AG09319 (cell line): Measurements from ENCODE around the gene RASSF3.
A peak's percentile ranks its signal among the peaks of the same experiment; 100 is the strongest.

Experiments
- DNase-seq: peaks from one replicate; pipeline ENCODE4 v3.0.0-alpha.2; 2010; ENCODE audit warnings: low read depth; ENCODE audit errors: extremely low read depth
- TF ChIP-seq, protein P1 (sequence below): IDR thresholded peaks from 2 replicates; pipeline ENCODE4 v1.5.1; 2011; ENCODE audit warnings: low read depth, mild to moderate bottlenecking, inconsistent platforms, low read length, moderate library complexity

RASSF3 gene

DNA sequence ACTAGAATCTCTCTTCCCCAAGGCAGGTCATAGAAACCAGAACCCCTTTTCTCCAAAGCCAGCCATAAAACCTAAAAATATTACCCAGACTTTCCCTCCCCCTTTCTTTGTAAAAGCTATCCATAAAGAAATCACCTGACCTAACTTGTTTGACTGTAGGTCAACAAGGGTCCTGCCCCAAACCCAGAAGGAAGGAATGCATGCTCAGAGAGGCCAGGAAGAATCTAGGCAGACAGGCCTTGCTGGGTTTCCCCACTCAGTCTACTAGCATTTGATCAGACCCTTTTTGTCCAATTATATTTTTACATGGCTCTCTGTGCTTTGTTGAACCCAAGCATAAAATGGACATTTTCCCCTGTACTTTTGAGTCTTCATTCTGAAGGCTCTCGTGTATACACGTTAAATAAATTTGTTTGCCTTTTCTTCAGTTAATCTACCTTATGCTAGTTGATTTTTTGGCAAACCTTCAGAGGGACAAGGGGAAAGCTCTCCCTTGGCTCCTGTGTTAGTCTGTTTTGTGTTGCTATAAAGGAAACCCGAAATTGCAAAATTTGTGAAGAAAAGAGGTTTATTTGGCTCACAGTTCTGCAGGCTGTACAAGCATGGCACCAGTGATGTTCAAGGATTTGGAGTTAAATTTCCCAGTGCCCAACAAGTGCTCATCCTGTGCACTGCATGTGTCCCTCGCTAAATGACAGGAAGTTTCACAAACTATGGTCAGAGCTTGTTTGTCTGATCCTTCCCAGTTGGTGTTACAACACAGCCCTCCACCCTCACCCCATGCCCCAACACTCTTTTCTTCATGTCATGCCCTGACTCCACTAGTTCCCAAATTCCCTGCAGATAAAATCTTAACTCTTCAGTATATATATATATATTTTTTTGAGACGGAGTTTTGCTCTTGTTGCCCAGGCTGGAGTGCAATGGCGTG, 14.2 kb upstream of the RASSF3 start:
- TF ChIP-seq, protein P1, sequence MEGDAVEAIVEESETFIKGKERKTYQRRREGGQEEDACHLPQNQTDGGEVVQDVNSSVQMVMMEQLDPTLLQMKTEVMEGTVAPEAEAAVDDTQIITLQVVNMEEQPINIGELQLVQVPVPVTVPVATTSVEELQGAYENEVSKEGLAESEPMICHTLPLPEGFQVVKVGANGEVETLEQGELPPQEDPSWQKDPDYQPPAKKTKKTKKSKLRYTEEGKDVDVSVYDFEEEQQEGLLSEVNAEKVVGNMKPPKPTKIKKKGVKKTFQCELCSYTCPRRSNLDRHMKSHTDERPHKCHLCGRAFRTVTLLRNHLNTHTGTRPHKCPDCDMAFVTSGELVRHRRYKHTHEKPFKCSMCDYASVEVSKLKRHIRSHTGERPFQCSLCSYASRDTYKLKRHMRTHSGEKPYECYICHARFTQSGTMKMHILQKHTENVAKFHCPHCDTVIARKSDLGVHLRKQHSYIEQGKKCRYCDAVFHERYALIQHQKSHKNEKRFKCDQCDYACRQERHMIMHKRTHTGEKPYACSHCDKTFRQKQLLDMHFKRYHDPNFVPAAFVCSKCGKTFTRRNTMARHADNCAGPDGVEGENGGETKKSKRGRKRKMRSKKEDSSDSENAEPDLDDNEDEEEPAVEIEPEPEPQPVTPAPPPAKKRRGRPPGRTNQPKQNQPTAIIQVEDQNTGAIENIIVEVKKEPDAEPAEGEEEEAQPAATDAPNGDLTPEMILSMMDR: no peak
- DNase-seq: no peak

DNA sequence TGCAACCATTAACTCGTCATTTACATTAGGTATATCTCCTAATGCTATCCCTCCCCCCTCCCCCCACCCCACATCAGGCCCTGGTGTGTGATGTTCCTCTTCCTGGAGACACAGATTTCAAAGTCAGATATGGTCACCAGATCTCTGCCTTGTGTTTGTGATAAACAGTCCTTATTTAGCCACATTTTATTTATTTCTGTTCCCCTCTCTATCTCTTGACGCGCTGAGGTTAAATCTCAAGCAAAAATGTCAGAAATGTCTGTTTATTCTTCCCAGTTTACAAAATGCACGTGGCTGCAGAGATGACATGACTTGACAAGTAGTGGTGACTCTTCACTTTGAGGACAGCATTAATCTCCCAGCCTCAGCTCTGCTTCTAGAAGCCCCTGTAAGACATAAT, 11.5 kb upstream of the RASSF3 start:
- no peak for DNase-seq
- TF ChIP-seq, protein P1: no peak

DNA sequence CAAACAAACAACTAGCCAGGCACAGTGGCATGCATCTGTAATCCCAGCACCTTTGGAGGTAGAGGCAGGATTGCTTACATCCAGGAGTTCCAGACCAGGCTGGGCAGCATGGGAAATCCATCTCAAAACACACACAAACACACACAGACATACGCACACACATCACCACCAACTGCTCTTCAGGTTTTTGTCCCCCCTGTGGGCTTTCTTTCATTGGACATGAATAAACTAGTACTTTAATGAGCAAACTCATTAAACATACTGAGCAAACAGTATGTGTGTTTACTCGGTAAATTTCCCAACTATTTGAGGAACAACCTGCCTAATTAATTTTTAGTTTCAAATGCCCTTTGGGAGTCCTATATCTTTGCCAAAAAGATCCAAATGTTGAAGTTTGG, 10.1 kb upstream of the RASSF3 start:
- no peak for DNase-seq
- TF ChIP-seq, protein P1: no peak

DNA sequence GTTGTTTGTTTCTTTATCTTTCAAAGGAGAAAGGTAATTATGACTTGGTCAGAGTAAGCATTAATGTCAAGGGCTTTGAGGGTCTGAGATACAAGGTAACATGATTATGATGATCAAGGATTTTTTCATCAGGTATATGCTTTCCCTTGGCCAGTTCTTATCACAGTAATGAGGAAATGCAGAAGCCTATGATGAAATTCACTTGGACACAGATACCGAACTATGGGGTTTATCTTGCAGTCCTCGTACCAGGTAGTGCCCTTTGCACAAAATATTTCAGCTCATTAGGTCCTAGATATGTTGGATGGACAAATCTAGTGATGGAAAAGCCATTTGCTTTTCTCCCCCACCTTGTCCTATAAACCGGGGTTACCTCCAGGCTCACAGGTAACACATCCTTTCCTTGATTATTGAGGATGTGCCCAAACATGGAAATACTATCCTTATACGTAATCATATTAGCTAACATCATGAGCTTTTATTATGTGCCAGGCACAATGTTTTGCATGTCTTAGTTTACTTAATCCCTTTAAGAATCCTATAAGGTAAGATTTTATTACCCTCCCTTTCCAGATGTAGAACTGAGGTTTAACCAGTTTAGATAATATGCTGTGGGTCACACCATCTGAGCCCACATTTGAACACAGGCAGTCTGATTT, 7.0 kb upstream of the RASSF3 start:
- TF ChIP-seq, protein P1: no peak
- DNase-seq: no peak

DNA sequence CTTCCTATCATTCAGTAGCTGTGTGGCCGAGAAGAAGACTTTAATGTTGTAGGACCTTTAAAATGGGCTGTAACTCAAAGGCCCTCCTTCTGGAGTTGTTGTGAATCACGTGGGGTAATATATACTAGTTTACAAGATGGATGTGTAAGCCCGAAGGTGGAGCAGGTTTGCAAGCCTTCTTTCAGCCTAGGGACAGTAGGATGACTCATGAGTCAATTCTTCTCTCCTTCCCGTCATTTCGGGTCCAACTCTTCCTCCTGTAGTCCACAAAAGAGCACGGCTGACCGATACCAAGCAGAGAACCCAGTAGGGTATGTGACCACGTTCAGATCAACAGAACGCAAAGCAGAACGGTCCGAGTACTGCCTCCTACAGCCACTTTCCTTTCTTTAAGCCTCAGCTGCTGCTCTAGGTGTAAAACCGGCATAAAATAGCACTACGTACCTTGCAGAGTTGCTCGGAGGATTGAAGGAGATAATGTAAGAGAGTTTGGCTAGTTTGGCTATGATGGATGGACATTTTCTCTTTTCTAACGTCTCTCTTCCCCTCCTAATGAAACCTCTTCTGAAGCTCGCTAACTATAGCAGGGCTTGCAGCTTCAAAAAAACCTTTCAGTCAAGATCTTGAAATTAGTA, 1.3 kb upstream of the RASSF3 start:
- no peak for DNase-seq
- TF ChIP-seq, protein P1: 0 out of 2 replicates have a peak, but pooled peaks have one; percentile 5

DNA sequence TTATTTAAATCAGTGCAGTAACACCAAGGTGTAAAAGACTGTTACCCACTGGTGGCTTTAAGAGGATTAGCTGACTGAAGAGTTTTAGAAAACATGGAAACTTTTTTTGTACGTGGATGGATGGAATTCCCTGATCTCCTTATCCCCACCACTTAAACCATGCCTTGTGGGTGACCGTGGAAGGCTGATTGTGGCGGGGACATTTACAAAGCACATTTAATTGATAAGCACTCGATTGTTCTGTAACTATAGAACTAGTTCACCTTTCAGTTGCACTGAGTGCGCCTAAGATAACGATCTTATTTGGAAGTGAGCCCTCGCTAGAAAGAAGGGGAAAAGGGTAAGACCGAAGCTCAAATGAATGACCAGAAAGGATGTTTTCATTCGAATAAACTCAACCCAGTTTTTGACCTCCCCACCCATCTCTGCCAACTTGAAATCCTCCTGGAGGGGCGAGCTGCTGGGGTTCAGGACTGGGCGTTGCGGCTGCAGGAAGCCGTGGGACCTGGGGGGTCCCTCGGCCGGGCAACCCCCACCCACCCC, 688 bp upstream of the RASSF3 start:
- DNase-seq: no peak
- TF ChIP-seq, protein P1: no peak
